Vagina (tissue), 2 donors: ENCODE results near the gene REN. TPM values are rescaled to one million over a fixed set of nuclear protein-coding genes. Genes with fewer than 3 reads are reported as not detected.

Source experiments
- DNase-seq, 2 donors: peaks; one replicate each; pipeline ENCODE4 v3.0.0-alpha.2; 2017; ENCODE audit errors: extremely low spot score in 2 of 2
- H3K27ac ChIP-seq: fragments of 200-600 bp; sonication (generic); one replicate; pipeline ENCODE4 v1.5.1; 2019
- H3K27me3 ChIP-seq: fragments of 200-600 bp; sonication (generic); one replicate; pipeline ENCODE4 v1.5.1; 2019
- H3K36me3 ChIP-seq, 2 donors: fragments of 200-600 bp; sonication (generic); one replicate each; pipeline ENCODE4 v1.5.1; 2017 to 2019
- H3K4me1 ChIP-seq: fragments of 200-600 bp; sonication (generic); one replicate; pipeline ENCODE4 v1.5.1; 2019
- H3K4me3 ChIP-seq, 2 donors: fragments of 200-600 bp; sonication (generic); 1 replicate in 1 of 2; 2 replicates in 1 of 2; pipeline ENCODE4 v1.5.1; 2016 to 2019
- H3K9me3 ChIP-seq: fragments of 200-600 bp; sonication (generic); one replicate; pipeline ENCODE4 v1.5.1; 2019
- CTCF ChIP-seq, 3 experiments: fragments of 450-650 bp in 2 of 3; fragments of 200-600 bp in 1 of 3; sonication (generic) in 1 of 3; IDR thresholded peaks; one replicate each; pipeline ENCODE4 v1.5.1; 2017 to 2019; ENCODE audit warnings: antibody characterized with exemption in 3 of 3, mild to moderate bottlenecking in 2 of 3, moderate library complexity in 2 of 3
- POLR2A ChIP-seq, 2 donors: fragments of 450-650 bp; IDR thresholded peaks; one replicate each; pipeline ENCODE4 v1.6.1; 2017; ENCODE audit warnings: antibody characterized with exemption in 2 of 2, mild to moderate bottlenecking in 2 of 2, moderate library complexity in 2 of 2
- POLR2AphosphoS5 ChIP-seq, 2 donors: sonication (generic); formaldehyde crosslinking; IDR thresholded peaks; one replicate each; pipeline ENCODE4 v1.9.0; 2017; ENCODE audit warnings: antibody characterized with exemption in 2 of 2, mild to moderate bottlenecking in 2 of 2, low read depth in 1 of 2; ENCODE audit not compliant: insufficient read depth in 1 of 2
- intact Hi-C: fragments of 100-400 bp; cut with DNase I; formaldehyde crosslinking; loops from one replicate; pipeline ENCODE4 v1.15.1; 2023
- total RNA-seq: library from RNA; depleted of rRNA; stranded (reverse); fragments of >200 nt; gene quantifications from one replicate; pipeline ENCODE4 v1.2.3, GENCODE V29; 2016

The REN gene
- total RNA-seq, 1 donor from 2014 or later: not detected

GRCh38 chr1:204169858-204170257 lies 3.7 kb upstream of the REN start:
- DNase-seq: no peak
- Histone ChIP-seq H3K27ac (no peak overlapping the region), H3K4me1 (no peaks in the 10 kb centered on the region), H3K9me3 (peaks cover 6% of the 10 kb centered on the region), H3K36me3 (no peaks in the 10 kb centered on the region), H3K27me3 (no peaks in the 10 kb centered on the region), H3K4me3 (no peak overlapping the region)
- TF ChIP-seq CTCF (IDR thresholded peaks at IDR 0.05): no peak
- no peak for TF ChIP-seq POLR2AphosphoS5 (IDR thresholded peaks at IDR 0.05; ENCODE audit: insufficient read depth in 1 of 2, low read depth in 1 of 2)
- TF ChIP-seq POLR2A (IDR thresholded peaks at IDR 0.05): no peak
- intact Hi-C loops: loop anchor here (10.0 kb wide), 1 partner anchor 325 kb away; the partner anchor contains the start of gene PIK3C2B

- H3K9me3 ChIP-seq: peaks cover 6% of the 10 kb centered on the region
- H3K36me3 ChIP-seq: no peaks in the 10 kb centered on the region
- intact Hi-C loops: loop anchor here (10.0 kb wide), 1 partner anchor 327 kb away; the partner anchor contains the start of gene PIK3C2B
- TF ChIP-seq CTCF (IDR thresholded peaks at IDR 0.05) (no peak), POLR2AphosphoS5 (IDR thresholded peaks at IDR 0.05; ENCODE audit: insufficient read depth in 1 of 2, low read depth in 1 of 2) (no peak), POLR2A (IDR thresholded peaks at IDR 0.05) (no peak)
- no peaks in the 10 kb centered on the region for H3K4me1 ChIP-seq
- H3K27ac ChIP-seq: no peak overlapping the region
- no peak for DNase-seq
- no peaks in the 10 kb centered on the region for H3K27me3 ChIP-seq
- H3K4me3 ChIP-seq: no peak overlapping the region
These were observed 1.6 kb upstream of the REN start for GRCh38 chr1:204167730-204168129.

- no peaks in the 10 kb centered on the region for H3K27me3 ChIP-seq
- TF ChIP-seq CTCF (IDR thresholded peaks at IDR 0.05) (peak; percentile 94 to 99 (median 97)), POLR2A (IDR thresholded peaks at IDR 0.05) (no peak), POLR2AphosphoS5 (IDR thresholded peaks at IDR 0.05; ENCODE audit: insufficient read depth in 1 of 2, low read depth in 1 of 2) (peak; percentile 43 to 70)
- H3K27ac ChIP-seq: no peak overlapping the region
- intact Hi-C loops: loop anchor here (5.0 to 10.0 kb wide), 3 partner anchors 50 to 332 kb away; partner anchors contain the start of genes GOLT1A and PIK3C2B
- DNase-seq: no peak
- no peaks in the 10 kb centered on the region for H3K9me3 ChIP-seq
- no peak overlapping the region for H3K4me3 ChIP-seq
- no peaks in the 10 kb centered on the region for H3K36me3 ChIP-seq
- no peaks in the 10 kb centered on the region for H3K4me1 ChIP-seq
These were observed 3.6 kb downstream of the REN start for GRCh38 chr1:204162494-204163074.

- Histone ChIP-seq H3K4me3 (no peak overlapping the region), H3K27ac (no peak overlapping the region), H3K36me3 (no peaks in the 10 kb centered on the region), H3K4me1 (no peaks in the 10 kb centered on the region), H3K27me3 (no peaks in the 10 kb centered on the region), H3K9me3 (no peaks in the 10 kb centered on the region)
- no peak for DNase-seq
- intact Hi-C loops: loop anchor here (5.0 to 10.0 kb wide), 3 partner anchors 50 to 333 kb away; partner anchors contain the start of genes GOLT1A and PIK3C2B
- TF ChIP-seq POLR2AphosphoS5 (IDR thresholded peaks at IDR 0.05; ENCODE audit: insufficient read depth in 1 of 2, low read depth in 1 of 2) (no peak), POLR2A (IDR thresholded peaks at IDR 0.05) (no peak), CTCF (IDR thresholded peaks at IDR 0.05) (no peak)
These were observed 4.3 kb downstream of the REN start for GRCh38 chr1:204161609-204162493.
